H1 (cell line): ENCODE results near the gene RTL5. TPM values are rescaled to one million over a fixed set of nuclear protein-coding genes. Genes with fewer than 3 reads are reported as not detected.

Source experiments
- CTCF ChIA-PET: fragments of 300-600 bp; sonication (Branson Sonifier 250); formaldehyde crosslinking; loops from one replicate; lab custom pipeline; 2021; ENCODE audit not compliant: partially characterized antibody; lab: Charles Lee
- POLR2A ChIA-PET: fragments of 300-600 bp; sonication (Branson Sonifier 250); formaldehyde crosslinking; loops from one replicate; lab custom pipeline; 2021; ENCODE audit warnings: inconsistent platforms; ENCODE audit not compliant: partially characterized antibody; lab: Charles Lee
- DNase-seq, 2 experiments: peaks; one replicate each; pipeline versions ENCODE4 v3.0.0 to v3.0.0-alpha.2; 2010 to 2022; ENCODE audit warnings: low spot score in 2 of 2, low read depth in 1 of 2, mixed read lengths in 1 of 2
- FAIRE-seq: peaks from 2 replicates; lab custom pipeline; 2011; peaks lifted over from hg19 to GRCh38; lab: Jason Lieb, UNC
- H2AFZ ChIP-seq: 2 replicates; pipeline ENCODE4 v1.8.1; 2012; ENCODE audit warnings: low read length, inconsistent platforms
- H2AK5ac ChIP-seq: 2 replicates; pipeline ENCODE4 v1.6.1; 2013; ENCODE audit warnings: low read depth, low read length
- H2BK120ac ChIP-seq: replicated peaks from 2 replicates; pipeline ENCODE3; 2013; ENCODE audit warnings: low read depth, low read length, inconsistent platforms
- H2BK12ac ChIP-seq: 2 replicates; pipeline ENCODE4 v1.6.1; 2013; ENCODE audit warnings: low read depth, low read length
- H2BK15ac ChIP-seq: 2 replicates; pipeline ENCODE4 v1.6.1; 2013; ENCODE audit warnings: low read length
- H2BK20ac ChIP-seq: 2 replicates; pipeline ENCODE4 v1.6.1; 2013; ENCODE audit warnings: low read length
- H2BK5ac ChIP-seq: 2 replicates; pipeline ENCODE4 v1.6.1; 2013; ENCODE audit warnings: low read depth, low read length
- H3K14ac ChIP-seq: 2 replicates; pipeline ENCODE4 v1.6.1; 2013; ENCODE audit warnings: inconsistent platforms; ENCODE audit not compliant: insufficient read length
- H3K18ac ChIP-seq: 2 replicates; pipeline ENCODE4 v1.6.1; 2013; ENCODE audit warnings: low read length; ENCODE audit errors: extremely low read depth
- H3K23ac ChIP-seq: 2 replicates; pipeline ENCODE4 v1.6.1; 2013; ENCODE audit warnings: inconsistent platforms; ENCODE audit not compliant: insufficient read length
- H3K23me2 ChIP-seq: 2 replicates; pipeline ENCODE4 v1.6.1; 2013; ENCODE audit warnings: low read depth, low read length
- H3K27ac ChIP-seq: 2 replicates; pipeline ENCODE4 v1.6.1; 2011; ENCODE audit warnings: low read depth, low read length, inconsistent platforms
- H3K27me3 ChIP-seq, 4 experiments: replicated peaks in 1 of 4; 1 replicate in 1 of 4; 2 replicates in 3 of 4; pipeline versions ENCODE4 v1.6.1 to v1.8.1; 2011 to 2013; ENCODE audit warnings: low read length in 3 of 4, mild to moderate bottlenecking in 3 of 4, inconsistent platforms in 2 of 4, mixed read lengths in 2 of 4, moderate library complexity in 1 of 4; ENCODE audit not compliant: control insufficient read depth in 3 of 4, insufficient read depth in 3 of 4; ENCODE audit errors: extremely low read depth in 1 of 4
- H3K36me3 ChIP-seq, 4 experiments: 2 replicates each; pipeline versions ENCODE4 v1.6.1 to v1.8.1; 2011 to 2013; ENCODE audit warnings: mild to moderate bottlenecking in 4 of 4, low read length in 3 of 4, moderate library complexity in 2 of 4, control low read depth in 1 of 4, inconsistent platforms in 1 of 4; ENCODE audit not compliant: insufficient read depth in 4 of 4, control insufficient read depth in 2 of 4
- H3K4ac ChIP-seq: replicated peaks from 2 replicates; pipeline ENCODE3; 2013; ENCODE audit warnings: low read length, low read depth, mixed read lengths, inconsistent platforms; ENCODE audit not compliant: insufficient read length
- H3K4me1 ChIP-seq, 4 experiments: replicated peaks in 1 of 4; 1 replicate in 1 of 4; 2 replicates in 3 of 4; pipeline versions ENCODE4 v1.6.1 to v1.8.1; 2011 to 2013; ENCODE audit warnings: low read length in 3 of 4, inconsistent platforms in 2 of 4, mixed read lengths in 1 of 4; ENCODE audit not compliant: insufficient read depth in 4 of 4, control insufficient read depth in 3 of 4
- H3K4me2 ChIP-seq, 2 experiments: 2 replicates each; pipeline versions ENCODE4 v1.6.1 to v1.8.1; 2011 to 2013; ENCODE audit warnings: low read depth in 2 of 2, low read length in 2 of 2, control low read depth in 1 of 2, inconsistent platforms in 1 of 2, mild to moderate bottlenecking in 1 of 2; ENCODE audit not compliant: insufficient read depth in 1 of 2
- H3K4me3 ChIP-seq, 4 experiments: fragments of 200-600, 300-600 bp in 1 of 4; sonication (generic), shearing (Covaris generic), sonication (Bioruptor Twin) in 1 of 4; 2 replicates each; pipeline versions ENCODE4 v1.5.1 to v1.8.1; 2011 to 2016; ENCODE audit warnings: low read length in 4 of 4, low read depth in 3 of 4, control low read depth in 2 of 4, inconsistent platforms in 2 of 4, mild to moderate bottlenecking in 2 of 4, mixed read lengths in 1 of 4, moderate library complexity in 1 of 4; ENCODE audit not compliant: insufficient read depth in 2 of 4; ENCODE audit errors: extremely low read depth in 1 of 4
- H3K56ac ChIP-seq: replicated peaks from 2 replicates; pipeline ENCODE3; 2013; ENCODE audit warnings: low read depth, mild to moderate bottlenecking, mixed read lengths, low read length, inconsistent platforms; ENCODE audit not compliant: insufficient read length
- H3K79me1 ChIP-seq: 2 replicates; pipeline ENCODE4 v1.6.1; 2013; ENCODE audit warnings: low read depth, low read length, control low read depth
- H3K79me2 ChIP-seq, 2 experiments: 2 replicates each; pipeline versions ENCODE4 v1.6.1 to v1.8.1; 2012 to 2013; ENCODE audit warnings: low read length in 2 of 2, mild to moderate bottlenecking in 2 of 2, inconsistent platforms in 1 of 2; ENCODE audit not compliant: insufficient read depth in 2 of 2, control insufficient read depth in 1 of 2
- H3K9ac ChIP-seq, 4 experiments: replicated peaks in 1 of 4; 1 replicate in 1 of 4; 2 replicates in 3 of 4; pipeline versions ENCODE4 v1.6.1 to v1.8.1; 2011 to 2013; ENCODE audit warnings: low read depth in 3 of 4, low read length in 3 of 4, control low read depth in 2 of 4, mild to moderate bottlenecking in 2 of 4, moderate library complexity in 2 of 4, inconsistent platforms in 1 of 4; ENCODE audit errors: extremely low read depth in 1 of 4
- H3K9me3 ChIP-seq, 2 experiments: 2 replicates each; pipeline versions ENCODE4 v1.6.1 to v1.8.1; 2012 to 2013; ENCODE audit warnings: mild to moderate bottlenecking in 2 of 2, moderate library complexity in 2 of 2, control low read depth in 1 of 2, inconsistent platforms in 1 of 2, low read depth in 1 of 2, low read length in 1 of 2, mixed read lengths in 1 of 2; ENCODE audit not compliant: insufficient read depth in 2 of 2
- H4K20me1 ChIP-seq, 2 experiments: replicated peaks in 1 of 2; 2 replicates each; pipeline versions ENCODE3 to v1.8.1; 2011 to 2013; ENCODE audit warnings: inconsistent platforms in 2 of 2, low read length in 2 of 2, mild to moderate bottlenecking in 1 of 2; ENCODE audit not compliant: insufficient read depth in 2 of 2, control insufficient read depth in 1 of 2
- H4K5ac ChIP-seq: 2 replicates; pipeline ENCODE4 v1.6.1; 2013; ENCODE audit warnings: low read length, low read depth, mixed read lengths, inconsistent platforms; ENCODE audit not compliant: insufficient read length
- H4K8ac ChIP-seq: 2 replicates; pipeline ENCODE4 v1.8.0; 2013; ENCODE audit warnings: mild to moderate bottlenecking, moderate library complexity, low read length, inconsistent platforms; ENCODE audit not compliant: insufficient read depth; ENCODE audit errors: extremely low read depth
- H4K91ac ChIP-seq: replicated peaks from 2 replicates; pipeline ENCODE3; 2013; ENCODE audit warnings: low read length, mixed read lengths, inconsistent platforms; ENCODE audit not compliant: insufficient read length
- BACH1 ChIP-seq: IDR thresholded peaks from 2 replicates; pipeline ENCODE4 v1.6.1; 2012; ENCODE audit warnings: low read length, improper control_type of control experiment
- CTBP2 ChIP-seq: IDR thresholded peaks from 2 replicates; pipeline ENCODE4 v1.7.0; 2011; ENCODE audit warnings: borderline replicate concordance, mild to moderate bottlenecking, moderate library complexity, mixed read lengths, low read length; ENCODE audit not compliant: insufficient read depth, insufficient read length
- E2F6 ChIP-seq: IDR thresholded peaks from 2 replicates; pipeline ENCODE4 v1.6.1; 2012; ENCODE audit warnings: inconsistent platforms
- EGR1 ChIP-seq: IDR thresholded peaks from 2 replicates; pipeline ENCODE4 v1.6.1; 2011; ENCODE audit warnings: low read depth, low read length, borderline replicate concordance
- NANOG ChIP-seq: IDR thresholded peaks from 2 replicates; pipeline ENCODE4 v1.6.1; 2011; ENCODE audit warnings: low read length, low read depth, mild to moderate bottlenecking, inconsistent platforms; ENCODE audit not compliant: insufficient read depth, poor library complexity, severe bottlenecking
- RXRA ChIP-seq: IDR thresholded peaks from 2 replicates; pipeline ENCODE4 v1.6.1; 2011; ENCODE audit warnings: low read depth, mild to moderate bottlenecking, low read length, moderate library complexity; ENCODE audit not compliant: insufficient read depth
- TAF7 ChIP-seq: optimal IDR thresholded peaks from 2 replicates; pipeline ENCODE3; 2011; ENCODE audit warnings: low read depth, mild to moderate bottlenecking, inconsistent platforms, low read length, moderate library complexity, borderline replicate concordance
- TBP ChIP-seq: IDR thresholded peaks from 2 replicates; pipeline ENCODE4 v1.6.1; 2011; ENCODE audit warnings: low read depth, low read length, improper control_type of control experiment
- WGBS, 2 experiments: shearing (Covaris generic) in 1 of 2; methylation state at CpG; one replicate each; pipeline versions ENCODE4 v1.1.6 to v1.1.7; 2013 to 2015; ENCODE audit warnings: low lambda C conversion rate in 2 of 2, mixed read lengths in 2 of 2, inconsistent platforms in 1 of 2, low coverage in 1 of 2, missing lambda C conversion rate in 1 of 2; ENCODE audit not compliant: insufficient replicate concordance in 2 of 2, insufficient coverage in 1 of 2, insufficient read length in 1 of 2; ENCODE audit errors: extremely low coverage in 1 of 2, missing lambda C conversion rate in 1 of 2; 5-methylcytosine and 5-hydroxymethylcytosine counted together
- polyA plus RNA-seq, 7 experiments: library from polyadenylated mRNA; depleted of rRNA in 3 of 7; stranded (reverse) in 5 of 7; unstranded in 2 of 7; fragments of >200 nt in 5 of 7; fragments of 200-250 nt in 2 of 7; gene quantifications; 1 replicate in 5 of 7; 2 replicates in 1 of 7; 4 replicates in 1 of 7; pipeline versions ENCODE4 v1.2.1 to v1.2.3, GENCODE V29; 2011 to 2013; ENCODE audit warnings: missing spikeins in 2 of 7, mixed read lengths in 2 of 7
- total RNA-seq: library from RNA; stranded (reverse); fragmentation: NEBNext Ultra II Directional; extraction: Animal tissue kit (Norgen Biotek cat#: 25700); gene quantifications from 2 replicates; pipeline ENCODE4 v1.2.1, GENCODE V29; 2021
- TF ChIP-seq, protein P1 (sequence below): IDR thresholded peaks from 2 replicates; pipeline ENCODE4 v1.6.1; 2011; ENCODE audit warnings: low read depth, mild to moderate bottlenecking, low read length; ENCODE audit not compliant: insufficient read depth

The RTL5 gene
- total and polyA plus RNA-seq, 2 of the 8 experiments (the other 6 are each of a cell fraction or from before 2014, with no cell fraction given) = 0.57 to 1.9 TPM

DNA sequence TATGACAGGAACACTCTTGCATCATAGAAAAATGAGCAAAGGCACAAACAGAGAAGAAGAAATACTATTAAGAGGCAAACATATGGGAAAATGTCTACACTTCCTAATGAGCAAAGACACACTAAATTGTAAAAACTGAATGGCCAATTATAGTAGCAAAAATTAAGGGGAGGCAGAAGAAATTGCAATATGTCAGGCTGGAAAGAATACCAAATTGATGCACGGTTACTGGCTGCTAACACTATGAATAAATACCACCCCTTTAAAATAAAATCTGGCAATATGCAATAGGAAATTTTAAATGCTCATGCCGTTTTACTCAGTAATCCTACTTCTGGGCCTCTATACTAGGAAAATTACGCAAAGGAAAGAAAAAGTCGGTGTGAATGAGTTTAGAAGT is 33.8 kb upstream of the RTL5 start:
- no peak overlapping the region for H2BK12ac ChIP-seq
- no peak overlapping the region for H2BK5ac ChIP-seq
- no peaks in the 10 kb centered on the region for H3K79me2 ChIP-seq
- no peak overlapping the region for H3K4ac ChIP-seq
- H4K8ac ChIP-seq = no peak overlapping the region
- DNase-seq (no peak), FAIRE-seq (no peak)
- no peak overlapping the region for H3K56ac ChIP-seq
- no peak overlapping the region for H3K4me2 ChIP-seq
- H2BK20ac ChIP-seq = no peak overlapping the region
- no peak overlapping the region for H2AFZ ChIP-seq
- H3K9ac ChIP-seq = no peak overlapping the region
- no peak overlapping the region for H2AK5ac ChIP-seq
- H3K23me2 ChIP-seq = no peaks in the 10 kb centered on the region
- H4K5ac ChIP-seq = no peak overlapping the region
- H2BK120ac ChIP-seq = no peak overlapping the region
- H3K36me3 ChIP-seq = no peaks in the 10 kb centered on the region
- no peak overlapping the region for H3K23ac ChIP-seq
- H3K27ac ChIP-seq = no peak overlapping the region
- no peak overlapping the region for H4K91ac ChIP-seq
- H3K18ac ChIP-seq = no peak overlapping the region
- WGBS, 2 experiments = 89% methylated on average over 4 of the region's 4 CpGs; no CpG with 5 or more reads in 1 of the 2 experiments
- no peak overlapping the region for H3K14ac ChIP-seq
- H4K20me1 ChIP-seq = no peaks in the 10 kb centered on the region
- H3K4me1 ChIP-seq = no peaks in the 10 kb centered on the region
- H3K4me3 ChIP-seq = no peak overlapping the region
- H3K9me3 ChIP-seq = no peaks in the 10 kb centered on the region
- TF ChIP-seq NANOG = no peak
- TF ChIP-seq, protein P1, sequence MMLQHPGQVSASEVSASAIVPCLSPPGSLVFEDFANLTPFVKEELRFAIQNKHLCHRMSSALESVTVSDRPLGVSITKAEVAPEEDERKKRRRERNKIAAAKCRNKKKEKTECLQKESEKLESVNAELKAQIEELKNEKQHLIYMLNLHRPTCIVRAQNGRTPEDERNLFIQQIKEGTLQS = no peak
- no peak for TF ChIP-seq RXRA
- no peak for TF ChIP-seq CTBP2
- TF ChIP-seq TAF7 = no peak
- no peak for TF ChIP-seq BACH1
- TF ChIP-seq E2F6 = no peak
- TF ChIP-seq TBP = no peak
- no peak for TF ChIP-seq EGR1
- no peak overlapping the region for H2BK15ac ChIP-seq
- ChIA-PET POLR2A (no interaction called here), CTCF (no interaction called here)
- H3K79me1 ChIP-seq = no peaks in the 10 kb centered on the region
- no peaks in the 10 kb centered on the region for H3K27me3 ChIP-seq
